Measurements from ENCODE around the gene PNPLA7.

Gene PNPLA7

DNA sequence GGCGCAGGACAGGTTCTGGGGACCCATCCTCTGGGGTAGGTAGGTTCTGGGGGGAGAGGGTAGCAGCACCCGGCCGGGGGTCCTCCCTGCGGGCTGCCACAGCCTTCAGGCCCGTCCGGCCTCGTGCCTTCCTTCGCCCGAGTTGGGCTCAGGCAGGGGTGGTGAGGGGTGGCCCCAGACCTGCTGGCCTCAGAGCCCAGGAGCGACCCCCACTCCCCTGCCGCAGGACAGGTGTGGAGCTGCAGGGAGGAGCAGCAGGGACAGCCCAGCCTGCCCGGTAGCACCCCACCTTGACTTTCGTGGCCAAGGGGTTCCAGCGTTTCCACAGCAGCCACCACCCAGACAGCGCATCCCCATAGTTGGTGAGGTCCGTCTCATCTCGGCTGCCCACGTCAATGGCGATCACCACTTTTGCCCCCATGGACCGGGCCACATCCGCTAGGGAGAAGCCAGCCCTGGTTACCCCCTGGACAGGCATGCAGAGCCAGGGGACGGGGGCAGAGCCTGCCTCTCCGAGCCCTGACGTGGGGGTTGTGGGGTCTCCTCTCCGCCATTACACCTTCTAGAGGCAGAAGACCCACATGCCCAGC, 87.7 kb downstream of the PNPLA7 start:
- no peak for DNase-seq (ENCODE audit: low read depth, low spot score)

DNA sequence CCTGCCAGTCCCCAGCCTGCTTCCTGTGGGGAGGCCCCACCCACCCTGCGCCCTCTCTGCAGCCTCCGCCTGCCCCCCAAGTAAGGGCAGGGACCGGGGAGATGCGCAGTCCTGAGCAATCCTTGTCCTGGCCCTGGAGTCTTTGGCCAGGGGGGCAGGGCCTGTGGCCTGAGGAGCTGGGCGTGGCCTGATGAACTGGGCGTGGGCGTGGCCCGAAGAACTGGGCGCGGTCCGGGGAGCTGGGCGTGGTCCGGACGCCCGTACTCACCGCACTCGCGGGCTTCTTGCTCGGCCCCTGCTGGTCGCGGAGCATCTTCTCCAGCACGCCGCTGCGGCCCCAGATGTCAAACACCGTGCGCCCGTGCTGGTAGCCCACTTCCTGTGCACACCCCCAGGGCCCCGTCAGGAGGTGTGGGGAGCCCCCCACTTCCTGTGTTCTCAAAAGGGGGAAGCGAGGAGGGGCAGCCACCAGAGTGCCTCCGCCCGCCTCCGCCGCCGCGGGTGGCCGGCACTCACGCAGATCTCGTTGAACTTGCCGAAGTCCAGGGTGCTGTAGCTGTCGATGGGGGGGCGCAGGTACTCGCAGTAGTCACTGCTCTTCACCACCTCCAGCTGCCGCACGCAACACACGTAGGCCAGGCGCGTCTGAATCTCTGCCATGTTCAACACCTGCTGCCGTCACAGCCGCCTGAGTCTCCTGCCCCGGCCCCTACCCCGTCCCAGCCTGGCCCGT, 88.4 kb downstream of the PNPLA7 start:
- no peak for DNase-seq (ENCODE audit: low read depth, low spot score)

DNA sequence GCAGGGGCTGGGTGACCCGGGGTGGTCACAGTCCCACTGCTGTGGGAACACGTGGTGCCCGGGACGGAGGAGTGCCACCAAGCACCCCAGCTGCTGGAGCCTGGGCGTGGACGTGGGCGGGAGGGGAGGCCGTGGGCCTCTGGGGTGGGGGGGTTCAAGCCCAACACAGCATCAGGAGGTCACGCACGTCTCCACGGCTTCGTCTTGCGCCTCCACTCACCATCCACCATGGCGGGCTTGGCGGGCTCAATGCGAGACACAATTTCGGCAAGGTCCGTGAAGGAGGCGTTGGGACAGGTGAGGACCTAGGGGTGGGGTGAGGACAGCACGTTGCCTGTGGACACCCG, 88.9 kb downstream of the PNPLA7 start:
- no peak for DNase-seq (ENCODE audit: low read depth, low spot score)

DNA sequence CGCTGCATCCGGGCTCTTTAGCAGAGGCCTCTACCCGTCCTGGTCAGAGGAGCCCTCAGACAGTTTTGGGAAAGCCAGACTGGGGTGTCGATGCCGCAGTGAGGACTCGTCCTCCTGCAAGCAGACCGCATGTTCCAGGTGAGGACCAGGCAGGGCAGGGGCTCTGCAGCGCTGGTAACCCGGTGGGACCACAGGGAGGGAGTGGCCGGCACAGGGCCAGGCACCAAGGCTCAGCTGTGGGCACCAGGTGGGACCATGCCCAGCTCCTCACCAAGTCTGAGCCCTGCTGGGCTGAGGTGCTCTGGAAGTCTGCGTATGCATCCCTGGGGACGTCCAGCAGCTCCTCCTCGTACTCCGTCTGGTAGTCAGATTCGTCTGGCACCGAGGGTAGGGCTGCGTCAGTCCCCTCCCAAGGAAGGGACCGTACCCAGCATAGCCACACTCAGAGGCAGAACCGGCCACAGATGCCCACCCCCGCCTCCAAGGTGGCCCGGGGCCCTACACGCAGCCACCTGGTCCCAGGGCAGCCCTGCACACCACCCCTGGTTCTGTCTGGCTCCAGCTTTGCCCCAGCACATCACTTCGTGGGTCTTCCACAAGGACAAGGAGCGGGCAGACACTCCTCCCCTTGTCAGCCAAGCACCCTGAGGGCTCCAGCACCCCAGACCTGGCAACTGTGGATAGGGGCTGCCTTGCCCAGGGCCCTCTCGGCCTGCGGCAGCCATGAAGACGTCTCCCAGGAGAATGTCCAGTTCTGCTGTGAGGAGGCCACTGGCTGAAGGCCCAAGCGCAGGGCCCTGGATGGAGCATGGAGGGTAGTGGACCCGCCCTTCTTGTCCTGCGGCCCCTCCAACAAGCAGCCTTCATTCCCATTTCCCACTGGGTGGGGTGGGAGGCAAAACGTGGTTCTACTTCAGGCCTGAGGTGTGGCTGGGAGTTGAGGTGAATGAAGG, 89.6 kb downstream of the PNPLA7 start:
- DNase-seq (ENCODE audit: low read depth, low spot score): no peak

DNA sequence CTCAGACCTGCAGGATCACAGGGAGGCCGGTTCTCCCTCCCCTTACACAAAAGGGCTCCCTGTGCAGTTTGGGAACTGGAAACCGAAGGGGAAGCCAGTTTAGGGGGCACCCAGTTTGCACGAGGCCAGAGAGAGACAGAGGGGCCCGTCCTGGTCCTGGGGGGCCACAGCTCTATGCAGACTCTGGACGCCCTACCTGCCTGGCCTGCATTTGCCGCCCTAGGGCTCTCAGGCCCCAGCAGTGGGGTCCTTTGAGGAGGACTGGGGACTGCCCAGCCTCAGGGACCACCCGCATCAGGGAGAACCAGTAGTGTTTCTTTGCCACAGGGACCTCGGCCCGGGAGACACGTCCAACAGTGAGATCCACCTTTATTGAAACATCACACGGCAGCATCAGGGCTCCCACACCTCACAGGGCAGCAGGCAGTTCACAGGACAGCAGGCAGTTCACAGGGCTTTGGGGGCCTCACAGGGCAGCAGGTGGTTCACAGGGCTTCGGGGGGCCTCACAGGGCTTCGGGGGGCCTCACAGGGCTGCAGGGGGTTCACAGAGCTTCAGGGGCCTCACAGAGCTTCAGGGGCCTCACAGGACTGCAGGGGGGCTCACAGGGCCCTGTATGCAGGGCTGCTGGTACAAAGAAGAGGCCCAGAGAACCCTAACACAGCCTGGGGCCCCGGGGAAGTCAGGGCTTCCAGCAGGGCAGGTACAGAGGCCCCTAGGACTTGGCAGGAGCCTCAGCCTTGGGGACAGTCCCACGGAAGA, 90.4 kb downstream of the PNPLA7 start:
- DNase-seq (ENCODE audit: low read depth, low spot score): no peak

DNA sequence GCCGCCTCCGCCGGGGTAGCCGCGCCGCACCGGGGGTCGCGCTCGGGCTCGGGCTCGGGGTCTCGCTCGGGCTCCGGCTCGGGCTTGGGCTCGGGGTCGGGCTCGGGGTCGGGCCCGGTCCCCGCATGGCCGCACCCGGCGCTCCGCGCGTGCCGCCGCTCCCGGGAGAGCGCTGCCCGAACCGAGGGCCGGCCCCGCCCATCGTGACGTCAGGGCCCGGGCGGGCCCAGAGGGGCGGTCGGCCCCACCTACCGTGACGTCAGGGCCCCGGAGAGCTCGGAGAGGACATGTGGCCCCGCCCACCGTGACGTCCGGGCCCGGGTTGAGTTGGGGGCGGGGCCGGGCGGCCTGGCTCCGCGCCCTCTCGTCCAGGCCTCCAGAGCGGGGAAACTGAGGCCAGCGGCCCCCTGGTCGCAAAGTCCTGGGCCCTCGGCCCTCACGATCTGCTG, 91.0 kb downstream of the PNPLA7 start, which contains the start of gene NSMF:
NSMF (minus strand) TSS at position 183 of the 449 bp plus-strand sequence. CDS start 232 bp downstream, outside the sequence.
- DNase-seq (ENCODE audit: low read depth, low spot score): no peak

DNA sequence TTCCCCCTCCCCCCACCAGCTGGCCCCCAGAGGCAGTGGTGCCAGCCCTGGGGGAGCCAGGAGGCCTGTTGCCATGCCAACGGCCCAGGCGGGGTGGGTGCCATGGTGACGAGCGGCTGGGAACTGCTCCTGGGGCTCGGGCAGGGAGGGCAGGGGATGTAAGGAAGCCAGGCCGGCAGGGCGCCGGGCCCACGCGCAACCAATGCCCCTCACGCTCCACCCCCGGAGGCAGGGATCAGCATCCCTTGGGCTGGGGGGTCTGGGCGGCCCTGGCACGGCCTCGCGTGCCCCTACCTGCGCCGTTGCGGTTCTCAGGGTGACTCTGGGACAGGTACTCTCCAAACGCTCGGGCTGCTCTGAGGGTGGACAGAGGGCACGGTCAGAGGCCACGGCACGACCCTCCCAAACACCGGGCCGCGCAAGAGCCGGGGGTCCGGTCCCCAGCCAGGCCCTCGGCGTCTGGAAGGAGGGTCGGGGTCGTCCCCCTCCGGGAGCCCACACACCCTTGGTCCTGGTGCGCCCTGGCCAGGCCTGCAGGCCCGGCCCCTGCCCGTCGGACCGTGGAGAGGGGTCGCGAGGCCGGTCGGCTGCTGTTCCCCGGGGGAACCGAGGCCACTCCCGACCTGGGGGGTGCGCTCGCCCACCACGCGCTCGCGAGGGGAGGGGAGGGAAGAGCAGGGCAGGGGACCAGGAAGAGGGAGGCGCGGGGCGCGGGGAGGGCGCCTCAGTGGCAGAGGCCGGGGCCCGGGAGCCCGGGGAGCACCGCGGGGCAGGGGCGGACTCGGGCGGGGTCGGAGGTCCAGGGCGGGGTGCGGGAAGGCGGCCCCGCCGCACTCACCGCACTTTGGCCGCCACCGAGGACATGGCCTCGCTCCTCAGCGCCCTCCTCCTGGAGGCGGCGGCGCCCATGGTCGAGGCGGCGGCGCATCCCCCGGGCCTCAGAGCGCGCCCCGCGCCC, 91.7 kb downstream of the PNPLA7 start:
- no peak for DNase-seq (ENCODE audit: low read depth, low spot score)

DNA sequence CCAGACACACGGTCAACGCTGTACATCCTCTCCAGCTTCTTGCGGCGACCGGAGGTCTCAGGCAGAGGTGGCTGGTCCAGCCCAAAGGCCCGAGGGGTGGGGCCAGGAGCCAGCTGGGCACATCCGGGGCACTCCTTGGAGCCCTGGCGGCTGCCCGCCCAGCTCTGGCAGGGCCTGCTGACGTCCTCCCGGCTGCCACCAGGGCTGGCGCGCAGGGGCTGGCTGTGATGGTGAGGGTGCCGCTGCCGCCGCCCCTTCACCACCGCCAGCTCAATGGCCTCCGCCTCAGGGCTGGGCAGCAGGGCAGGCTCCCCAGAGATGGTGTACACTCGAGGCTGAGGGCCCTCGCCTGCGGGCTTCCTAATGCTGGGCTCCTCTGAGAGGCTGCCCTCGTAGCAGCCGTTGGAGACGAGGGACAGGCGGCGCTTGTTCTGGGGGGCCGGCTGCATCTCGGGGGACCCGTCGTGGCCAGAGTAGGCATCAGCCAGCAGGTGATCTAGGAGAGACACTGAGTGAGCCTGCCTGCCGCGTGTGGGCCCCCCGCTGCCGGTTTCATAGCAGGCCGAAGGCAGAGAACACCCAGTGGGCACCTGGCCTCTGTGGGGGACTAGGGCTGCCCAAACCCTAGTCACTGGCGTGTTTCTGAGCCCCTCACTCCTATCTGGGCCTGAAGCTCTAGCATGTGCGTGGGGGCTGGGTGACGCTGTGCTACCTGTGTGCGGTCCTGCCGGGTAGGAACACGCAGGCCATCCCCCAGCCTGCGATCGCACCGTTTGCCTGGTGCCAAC, 92.6 kb downstream of the PNPLA7 start:
- no peak for DNase-seq (ENCODE audit: low read depth, low spot score)

DNA sequence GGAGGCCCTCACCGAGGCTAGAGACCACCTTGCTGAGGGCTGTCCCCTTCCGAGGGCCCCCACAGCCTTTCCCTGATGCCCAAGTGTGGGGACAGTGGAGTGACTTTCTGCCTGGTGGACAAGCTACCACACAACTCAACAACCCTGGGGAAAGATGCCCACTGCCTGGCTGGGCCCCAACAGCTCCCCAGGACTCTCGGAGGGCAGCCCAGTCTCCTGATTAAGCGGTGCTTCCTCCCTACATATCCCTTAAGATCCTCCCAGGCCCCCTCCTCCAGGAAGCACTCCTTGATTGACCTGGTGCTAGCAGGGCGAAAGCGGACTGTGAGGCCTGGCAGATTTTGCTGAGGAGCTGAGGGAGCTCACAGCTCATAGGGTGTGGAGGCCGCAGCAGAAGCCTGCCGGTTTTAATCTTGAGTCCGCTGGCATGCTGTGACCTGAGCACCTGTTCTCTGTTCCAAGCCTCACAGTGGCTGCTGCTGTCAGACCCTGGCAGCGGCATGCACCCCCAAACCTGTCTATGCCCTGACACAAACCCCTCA, 93.3 kb downstream of the PNPLA7 start:
- no peak for DNase-seq (ENCODE audit: low read depth, low spot score)

DNA sequence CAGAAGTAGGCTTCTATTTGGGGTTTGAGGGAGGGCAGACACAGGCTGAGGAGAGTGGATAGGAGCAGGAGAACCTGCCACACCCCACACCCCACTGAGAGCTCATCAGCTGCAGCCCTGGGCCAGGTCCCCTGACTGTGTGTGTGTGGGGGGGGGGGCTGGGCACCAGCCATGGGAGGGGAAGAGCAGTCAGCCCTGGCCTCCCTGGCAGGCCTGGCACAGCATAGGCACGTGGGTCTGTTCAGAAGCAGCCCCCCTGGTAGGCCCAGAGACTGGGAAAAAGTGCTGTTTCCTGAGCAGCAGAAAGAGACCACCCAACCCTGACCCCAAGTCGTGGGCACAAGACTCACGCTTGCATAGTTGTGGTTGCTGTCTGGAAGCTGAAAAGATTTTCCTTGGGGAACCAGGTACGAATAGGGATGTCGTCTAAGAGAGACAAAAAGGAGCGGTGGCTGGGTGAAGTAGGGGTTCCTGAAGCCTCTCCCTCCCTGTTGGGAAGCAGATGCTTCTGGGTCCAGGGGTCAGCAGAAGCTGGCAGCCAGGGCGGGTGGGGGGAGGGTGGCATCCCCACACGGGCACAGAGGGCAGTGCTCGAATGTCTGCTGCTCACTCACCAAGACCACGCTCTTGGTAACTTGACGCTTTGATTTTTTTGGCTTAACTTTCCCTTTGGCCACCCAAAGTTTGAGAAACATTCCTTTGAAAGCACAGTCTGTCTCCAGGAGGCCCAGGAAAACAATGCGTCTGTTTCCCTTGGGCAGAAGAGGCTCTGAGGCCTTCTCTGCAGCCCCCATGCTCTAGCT, 93.9 kb downstream of the PNPLA7 start:
- DNase-seq (ENCODE audit: low read depth, low spot score): peak; percentile 86

DNA sequence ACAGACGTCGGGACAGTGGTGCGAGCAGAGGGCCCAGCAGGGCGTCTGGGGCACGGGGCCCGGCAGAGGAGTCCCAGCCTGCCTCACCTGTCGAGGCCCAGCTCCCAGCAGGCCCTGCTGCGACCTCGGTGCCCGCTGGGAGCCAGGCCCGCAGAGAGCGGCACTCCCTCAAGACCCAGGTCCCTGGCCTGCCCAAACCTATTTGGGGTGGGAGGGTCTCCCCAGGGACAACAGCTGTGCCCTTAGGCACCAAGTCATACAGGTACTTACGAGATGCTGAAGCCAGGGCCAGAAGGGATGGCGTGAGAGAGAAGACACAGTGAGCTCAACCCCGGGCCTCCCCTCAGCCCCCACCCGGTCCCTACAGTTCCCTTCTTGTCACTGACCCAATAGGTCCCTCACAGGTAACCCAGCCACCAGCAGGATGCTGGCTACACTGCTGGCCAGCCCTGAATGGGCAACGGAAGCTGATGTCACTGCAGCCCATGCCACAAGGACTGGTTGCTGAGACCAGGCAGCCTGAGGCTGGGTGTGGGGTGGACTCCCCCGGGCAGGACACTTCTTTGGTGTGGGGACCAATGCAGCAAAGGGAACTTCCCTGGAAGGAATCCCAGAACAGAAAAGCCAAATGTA, 94.7 kb downstream of the PNPLA7 start:
- no peak for DNase-seq (ENCODE audit: low read depth, low spot score)

DNA sequence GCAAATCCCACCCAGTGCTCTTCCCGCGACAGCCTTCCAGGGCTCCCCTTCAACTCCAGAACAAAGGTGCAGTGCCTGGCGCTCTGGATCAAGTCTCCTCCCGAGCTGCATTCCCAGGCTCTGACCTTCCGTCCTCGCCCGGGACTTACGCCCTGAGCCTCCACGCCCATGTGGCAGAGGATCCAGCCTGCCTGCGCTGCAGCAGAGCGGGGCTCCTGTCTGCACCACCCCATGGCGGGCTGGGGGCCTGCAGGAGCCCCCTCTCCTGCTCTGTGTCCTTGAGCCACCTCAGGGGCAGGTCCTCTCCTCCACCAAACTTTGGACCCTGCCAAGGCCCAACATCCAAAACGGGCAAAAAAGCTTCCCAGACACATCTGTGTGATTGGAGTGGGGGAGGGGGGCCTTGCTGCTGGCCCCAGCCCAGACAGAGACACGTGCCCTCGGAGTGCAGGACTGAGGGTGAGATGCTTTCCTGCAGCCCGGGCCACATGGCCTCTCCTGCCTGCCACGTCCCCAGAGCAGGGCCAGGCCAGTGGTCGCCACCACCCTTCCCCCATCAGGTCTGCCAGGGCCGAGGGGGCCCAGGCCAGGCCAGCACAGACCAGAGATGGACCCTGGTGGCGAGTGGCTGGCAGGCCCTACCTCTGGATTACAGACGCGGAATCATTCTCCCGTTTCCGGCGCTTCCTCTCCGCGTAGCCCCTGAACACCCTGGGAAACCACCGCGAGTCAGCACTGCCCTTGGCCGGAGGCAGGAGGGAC, 95.4 kb downstream of the PNPLA7 start:
- no peak for DNase-seq (ENCODE audit: low read depth, low spot score)

DNA sequence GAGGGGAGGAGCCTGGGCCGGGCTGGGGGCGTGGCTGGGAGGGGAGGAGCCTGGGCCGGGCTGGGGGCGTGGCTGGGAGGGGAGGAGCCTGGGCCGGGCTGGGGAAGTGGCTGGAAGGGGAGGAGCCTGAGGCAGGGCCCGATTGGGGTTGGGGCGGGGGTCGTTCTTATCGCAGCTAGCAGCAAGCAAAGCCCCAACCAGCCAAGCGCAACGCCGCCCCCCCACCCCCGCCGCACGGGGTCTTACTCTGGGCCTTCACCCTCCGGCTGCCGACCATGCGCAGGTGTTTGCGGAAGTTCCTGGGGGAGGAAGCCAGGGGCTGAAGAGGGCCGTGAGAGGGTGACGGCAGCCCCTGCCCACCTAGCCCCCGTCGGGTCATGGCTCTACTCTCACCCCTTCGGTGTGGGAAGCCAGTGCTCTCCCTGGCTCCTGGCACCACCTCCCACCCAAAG, 96.0 kb downstream of the PNPLA7 start:
- no peak for DNase-seq (ENCODE audit: low read depth, low spot score)

DNA sequence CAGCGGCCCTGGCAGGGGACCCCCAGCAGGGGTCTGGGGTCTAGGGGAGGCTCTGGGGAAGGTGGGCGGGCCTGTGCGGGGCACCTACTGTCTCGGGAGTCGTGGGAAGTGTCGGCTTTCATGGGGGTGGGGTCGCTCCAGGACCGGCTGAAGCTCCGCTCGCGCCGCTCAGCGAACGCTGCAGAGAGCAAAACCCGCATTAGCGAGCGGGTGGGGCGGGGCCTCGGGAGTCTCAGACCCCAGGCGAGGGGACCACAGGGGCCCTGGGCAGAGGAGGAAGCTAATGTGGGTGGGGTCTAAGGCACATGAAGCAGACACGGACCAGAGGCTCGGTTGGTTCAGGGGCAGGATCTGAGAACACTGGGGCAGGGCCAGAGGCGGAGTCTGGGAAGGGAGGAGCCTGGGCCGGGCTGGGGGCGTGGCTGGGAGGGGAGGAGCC, 96.5 kb downstream of the PNPLA7 start:
- DNase-seq (ENCODE audit: low read depth, low spot score): no peak

DNA sequence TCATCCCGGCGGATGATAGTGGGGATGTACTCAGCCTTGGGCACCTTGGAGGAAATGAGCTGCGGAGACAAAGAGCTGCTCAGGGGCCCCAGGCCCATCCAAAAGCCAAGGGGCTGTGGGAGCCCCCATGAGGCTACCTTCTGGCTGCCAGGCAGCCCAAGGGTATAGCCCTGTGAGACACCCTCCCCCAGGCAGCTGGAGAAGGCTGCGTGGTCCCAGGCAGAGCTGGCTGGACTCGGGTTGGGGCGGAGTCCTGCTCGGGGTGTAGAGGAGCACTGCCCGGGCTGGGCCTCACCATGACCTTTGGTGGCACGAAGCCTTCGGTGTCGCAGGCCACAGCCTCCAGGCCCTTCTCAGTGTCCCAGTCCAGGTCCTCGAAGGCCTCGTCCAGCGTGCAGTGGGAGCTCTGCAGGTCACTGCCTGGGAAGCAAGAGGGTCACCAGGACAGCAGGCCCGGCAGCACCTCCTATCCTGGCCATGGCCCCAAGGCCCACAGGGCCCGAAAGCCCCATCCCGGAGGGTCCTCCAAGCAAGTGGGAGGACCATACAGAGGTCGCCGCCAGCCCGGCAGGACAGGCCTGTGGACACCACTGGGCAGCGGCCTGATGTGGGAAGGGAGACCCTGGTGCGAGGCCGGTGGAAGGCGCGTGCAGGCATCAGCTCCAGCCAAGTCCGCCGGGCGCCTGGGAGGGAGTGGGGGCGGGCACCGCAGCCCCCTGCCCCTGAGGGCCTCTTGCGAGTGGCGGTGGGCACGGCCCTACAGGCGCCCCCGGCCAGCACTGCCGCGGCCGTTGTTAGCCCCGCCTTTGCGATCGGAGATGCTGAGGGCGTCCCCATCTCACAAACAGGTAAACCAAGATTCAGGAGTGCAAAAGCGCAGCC, 97.2 kb downstream of the PNPLA7 start:
- no peak for DNase-seq (ENCODE audit: low read depth, low spot score)

Data from brain pericyte (primary cell).